ENCODE data around the gene TASP1.
"Not testable (repeated sequence)": the region's sequence is repeated elsewhere in the genome, so short reads cannot be mapped to it uniquely, and the experiment has no call there.

TASP1 gene

GRCh38 chr20:13648291-13649228, 9.8 kb upstream of the TASP1 start:
- DNase-seq (ENCODE audit: low spot score): no peak

GRCh38 chr20:13644010-13644409, 5.3 kb upstream of the TASP1 start:
- no peak for DNase-seq (ENCODE audit: low spot score)

DNA sequence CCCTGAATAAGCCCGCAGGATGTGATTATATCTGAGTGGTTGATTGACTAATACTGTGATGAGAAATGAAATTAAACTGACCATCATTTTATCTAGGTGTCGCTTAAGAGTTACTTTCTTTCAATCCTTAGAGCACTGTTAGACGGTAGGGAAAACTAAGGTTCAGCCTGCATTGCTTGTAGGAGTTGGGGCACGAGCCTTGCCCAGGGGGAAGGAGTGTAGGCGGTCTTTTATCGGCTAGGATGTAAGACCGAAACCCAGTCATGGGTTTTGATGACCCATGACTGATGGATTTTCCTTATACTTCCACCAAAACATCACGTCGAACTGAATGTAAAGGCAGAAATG, 392 bp upstream of the TASP1 start:
- peak; percentile 38 for DNase-seq (ENCODE audit: low spot score)

GRCh38 chr20:13638162-13638495, 603 bp downstream of the TASP1 start:
- peak; percentile 27 for DNase-seq (ENCODE audit: low spot score)

GRCh38 chr20:13632431-13632830, 6.3 kb downstream of the TASP1 start:
- no peak for DNase-seq (ENCODE audit: low spot score)

- not testable (repeated sequence) for DNase-seq (ENCODE audit: low spot score)
These were observed 11.2 kb downstream of the TASP1 start for GRCh38 chr20:13627525-13627924.

DNA sequence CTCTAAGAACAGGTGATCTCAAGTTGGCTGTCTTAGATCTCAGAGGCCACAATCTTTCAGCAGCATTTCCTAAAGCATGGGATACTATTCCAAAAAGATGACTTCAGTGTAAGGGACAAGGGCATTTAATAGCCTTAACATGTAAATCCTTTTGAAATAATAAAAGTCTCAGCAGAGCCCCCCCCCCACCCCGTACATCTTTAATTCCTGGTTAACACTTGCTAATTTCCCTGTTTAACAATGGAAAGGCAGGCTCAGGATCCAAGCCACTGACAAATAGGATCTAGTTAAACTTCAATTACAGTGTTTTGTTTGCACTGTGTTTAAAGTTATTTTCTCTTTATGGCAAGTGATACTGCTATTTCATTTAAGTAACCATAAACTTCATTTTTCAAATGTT, 12.0 kb downstream of the TASP1 start:
- no peak for DNase-seq (ENCODE audit: low spot score)

DNA sequence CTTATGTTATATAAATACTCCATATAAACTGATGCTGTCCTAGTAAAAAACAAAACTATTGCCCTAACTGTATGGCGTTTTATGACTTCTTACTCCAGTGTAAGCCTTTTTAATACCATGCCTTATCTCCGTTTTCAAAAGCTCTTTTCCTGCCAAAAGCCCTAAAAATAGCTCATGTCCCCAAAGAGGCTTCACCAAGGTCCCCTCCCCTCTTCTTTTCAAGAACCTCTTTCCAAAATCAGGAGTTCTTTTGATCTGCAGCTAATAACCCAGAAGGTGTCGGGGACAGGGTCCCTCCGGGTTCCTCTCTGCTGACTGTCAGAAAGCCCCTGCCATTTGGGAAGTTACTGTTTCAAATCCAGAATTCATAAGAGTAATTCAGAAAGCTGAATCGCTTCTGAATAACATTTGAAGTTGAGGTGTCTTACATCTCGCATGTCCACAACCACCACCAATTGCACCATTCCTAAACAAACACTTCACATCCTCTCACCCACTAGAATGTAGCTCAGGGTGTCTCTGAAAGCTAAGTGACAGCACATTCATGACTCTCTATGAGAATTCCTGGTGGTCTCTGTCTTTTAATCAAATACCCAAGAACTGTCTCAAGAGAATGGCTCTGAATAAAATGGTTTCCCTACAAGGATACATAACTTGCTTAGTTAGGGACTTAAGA, 13.3 kb downstream of the TASP1 start:
- DNase-seq (ENCODE audit: low spot score): no peak

- not testable (repeated sequence) for DNase-seq (ENCODE audit: low spot score)
These were observed 19.3 kb downstream of the TASP1 start for GRCh38 chr20:13619415-13619814.

DNA sequence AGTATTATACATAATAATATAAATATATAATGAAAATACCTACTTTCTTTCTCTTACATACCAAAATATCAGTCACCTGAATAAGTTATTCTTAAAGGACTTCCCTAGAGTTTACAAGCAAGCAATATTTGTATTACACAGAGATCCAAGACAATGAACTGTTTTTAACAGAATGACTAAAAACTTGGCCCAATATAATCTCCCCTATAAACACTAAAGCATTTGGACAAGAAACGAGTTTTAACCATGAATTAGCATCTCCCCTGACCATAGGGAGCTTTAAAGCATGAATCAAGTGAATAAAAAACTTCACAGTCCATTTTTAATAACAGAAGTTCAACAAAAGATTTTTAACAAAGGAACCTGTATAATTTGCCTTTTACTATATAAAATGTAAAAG, 20.3 kb downstream of the TASP1 start:
- DNase-seq (ENCODE audit: low spot score): not testable (repeated sequence)

DNA sequence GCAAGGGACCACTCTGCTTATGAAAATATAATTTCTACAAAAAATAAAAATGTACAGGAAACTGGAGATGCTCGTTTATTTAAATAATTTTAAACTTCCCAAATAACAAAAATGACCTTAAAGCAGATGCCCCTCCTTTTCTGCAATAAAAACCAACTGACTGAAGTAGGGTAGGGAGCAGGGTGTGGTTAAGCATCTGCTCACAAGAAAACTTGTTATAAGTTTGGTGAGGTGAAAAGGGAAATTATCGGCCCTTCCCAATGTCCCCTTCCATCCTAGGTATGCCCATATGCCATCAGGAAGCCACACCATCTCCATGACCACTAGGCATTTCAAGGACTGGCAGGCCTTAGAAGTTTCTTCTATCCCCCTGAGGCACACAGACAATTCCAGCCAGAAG, 21.1 kb downstream of the TASP1 start:
- not testable (repeated sequence) for DNase-seq (ENCODE audit: low spot score)

- DNase-seq (ENCODE audit: low spot score): not testable (repeated sequence)
These were observed 22.0 kb downstream of the TASP1 start for GRCh38 chr20:13616713-13617112.

DNA sequence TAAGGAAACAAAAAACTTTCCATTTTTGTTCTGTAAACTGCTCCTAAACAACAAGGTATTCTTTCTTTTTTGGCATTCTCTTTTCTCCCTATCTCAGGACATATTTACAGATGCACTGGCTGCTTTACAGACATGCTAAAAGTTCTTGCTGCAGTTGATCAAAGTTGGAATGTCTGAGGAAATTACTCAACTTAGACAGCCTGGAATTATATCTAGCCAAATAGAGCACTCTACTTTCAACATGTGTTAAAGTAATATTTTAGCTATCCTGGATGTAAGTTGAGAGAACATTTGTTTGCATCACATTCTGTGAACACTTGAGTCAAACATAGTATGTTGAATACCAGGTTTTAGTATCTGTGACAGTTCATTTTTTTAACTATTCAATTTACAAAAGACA, 24.8 kb downstream of the TASP1 start:
- no peak for DNase-seq (ENCODE audit: low spot score)

DNA sequence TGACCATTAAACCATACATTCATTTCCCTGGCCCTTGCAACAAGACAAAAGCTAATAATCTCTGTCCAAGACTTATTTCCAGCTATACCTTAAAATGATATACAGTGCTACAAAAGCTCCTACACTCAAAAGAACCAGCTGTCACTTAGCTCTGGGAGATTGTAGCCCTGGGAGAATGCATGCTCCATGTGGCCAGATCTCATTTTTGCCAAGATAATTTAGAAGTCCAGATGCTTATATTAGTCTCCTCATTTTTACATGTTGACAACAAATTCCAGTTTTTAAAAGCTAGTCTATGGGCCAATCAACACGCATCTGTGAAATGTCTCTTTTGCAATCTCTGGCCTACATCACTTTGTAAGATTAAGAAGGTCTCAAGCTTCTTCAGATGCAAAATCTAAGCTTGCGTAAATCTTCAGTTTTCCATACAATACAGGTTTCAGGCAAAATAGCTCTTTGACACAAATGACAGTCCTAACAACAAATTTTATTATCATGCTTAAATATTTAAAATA, 27.1 kb downstream of the TASP1 start:
- no peak for DNase-seq (ENCODE audit: low spot score)

GRCh38 chr20:13610184-13610583, 28.5 kb downstream of the TASP1 start:
- peak; percentile 41 for DNase-seq (ENCODE audit: low spot score)

DNA sequence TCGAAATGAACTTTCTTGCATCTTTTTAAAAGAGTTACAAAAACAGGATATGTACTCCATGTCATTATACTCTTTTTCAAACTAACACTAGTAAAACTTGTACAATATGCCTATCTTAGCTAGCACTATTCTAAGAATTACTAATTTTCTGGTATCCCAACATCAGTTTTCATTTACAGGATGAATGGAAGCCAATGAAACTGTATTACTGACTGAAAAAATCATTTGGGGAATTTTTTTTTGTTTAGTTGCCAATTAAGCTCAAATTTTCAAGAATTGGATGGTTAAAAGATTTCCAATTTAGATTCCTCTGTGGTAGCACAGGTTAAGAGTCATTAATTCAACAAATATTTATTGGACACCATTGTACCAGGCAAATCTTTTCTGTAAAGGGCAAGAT, 30.7 kb downstream of the TASP1 start:
- DNase-seq (ENCODE audit: low spot score): no peak

DNA sequence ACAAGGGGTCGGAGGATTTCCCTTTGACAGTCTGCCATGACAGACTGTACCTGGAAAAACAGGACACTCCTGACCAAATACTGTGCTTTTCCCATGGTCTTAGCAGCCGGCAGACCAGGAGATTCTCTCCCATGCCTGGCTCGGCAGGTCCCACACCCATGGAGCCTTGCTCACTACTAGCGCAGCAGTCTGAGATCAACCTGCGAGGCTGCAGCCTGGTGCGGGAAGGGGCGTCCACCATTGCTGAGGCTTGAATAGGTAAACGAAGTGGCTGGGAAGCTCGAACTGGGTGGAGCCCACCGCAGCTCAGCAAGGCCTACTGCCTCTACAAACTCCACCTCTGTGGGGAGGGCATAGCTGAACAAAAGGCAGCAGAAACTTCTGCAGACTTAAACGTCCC, 45.3 kb downstream of the TASP1 start:
- not testable (repeated sequence) for DNase-seq (ENCODE audit: low spot score)

DNA sequence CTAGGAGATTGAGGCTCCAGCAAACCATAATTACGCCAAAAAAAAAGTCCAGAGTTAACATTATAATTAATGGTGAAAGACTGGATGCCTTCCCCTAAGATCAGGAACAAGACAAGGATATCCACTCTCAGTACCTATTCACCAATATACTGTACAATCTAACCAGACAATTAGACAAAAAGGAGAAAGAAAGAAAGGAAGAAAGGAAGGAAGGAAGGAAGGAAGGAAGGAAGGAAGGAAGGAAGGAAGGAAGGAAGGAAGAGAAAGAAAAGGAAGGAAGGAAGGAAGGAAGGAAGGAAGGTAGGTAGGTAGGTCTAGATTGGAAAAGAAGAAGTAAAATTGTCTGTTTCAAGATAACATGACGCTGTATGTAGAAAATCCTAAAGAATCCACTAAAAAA, 50.7 kb downstream of the TASP1 start:
- DNase-seq (ENCODE audit: low spot score): no peak

DNA sequence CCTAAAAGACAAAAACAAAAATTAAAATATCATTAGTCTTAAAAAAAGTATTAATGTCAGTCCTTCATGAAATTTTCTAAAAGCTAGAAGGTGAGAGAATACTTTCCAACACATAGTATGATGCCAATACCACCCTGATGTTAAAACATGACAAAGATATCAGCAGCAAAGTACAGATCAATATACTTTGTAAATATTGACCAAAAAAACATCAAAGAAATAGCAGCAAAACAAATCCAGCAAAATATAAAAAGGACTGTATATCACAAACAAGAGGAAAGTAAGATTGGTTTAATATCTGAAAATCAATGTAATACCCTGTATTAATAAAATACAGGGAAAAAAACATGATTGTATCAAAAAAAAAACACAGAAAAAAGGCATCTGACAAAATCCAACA, 51.4 kb downstream of the TASP1 start:
- DNase-seq (ENCODE audit: low spot score): no peak

GRCh38 chr20:13586133-13586532, 52.6 kb downstream of the TASP1 start:
- DNase-seq (ENCODE audit: low spot score): no peak

GRCh38 chr20:13581451-13581850, 57.3 kb downstream of the TASP1 start:
- DNase-seq (ENCODE audit: low spot score): no peak

DNA sequence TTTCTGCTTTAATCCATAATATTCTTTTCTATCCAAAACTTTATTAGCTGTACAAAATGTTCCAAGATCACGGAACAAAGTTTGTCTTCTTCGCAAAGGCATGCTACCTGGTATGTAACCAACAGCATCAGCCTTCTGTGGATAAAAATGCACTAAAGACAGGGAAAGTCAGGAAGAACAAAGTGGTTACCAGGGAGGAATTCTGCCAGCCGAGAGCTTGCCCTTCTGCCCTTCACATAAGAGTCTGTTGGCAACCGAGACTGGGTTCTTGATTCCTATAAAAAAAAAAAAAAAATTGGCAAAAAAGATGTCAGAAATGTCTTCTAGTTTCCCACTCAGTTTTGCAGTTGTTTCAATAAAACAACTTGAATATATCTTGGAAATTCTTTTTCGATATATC, 58.0 kb downstream of the TASP1 start:
- DNase-seq (ENCODE audit: low spot score): no peak

DNA sequence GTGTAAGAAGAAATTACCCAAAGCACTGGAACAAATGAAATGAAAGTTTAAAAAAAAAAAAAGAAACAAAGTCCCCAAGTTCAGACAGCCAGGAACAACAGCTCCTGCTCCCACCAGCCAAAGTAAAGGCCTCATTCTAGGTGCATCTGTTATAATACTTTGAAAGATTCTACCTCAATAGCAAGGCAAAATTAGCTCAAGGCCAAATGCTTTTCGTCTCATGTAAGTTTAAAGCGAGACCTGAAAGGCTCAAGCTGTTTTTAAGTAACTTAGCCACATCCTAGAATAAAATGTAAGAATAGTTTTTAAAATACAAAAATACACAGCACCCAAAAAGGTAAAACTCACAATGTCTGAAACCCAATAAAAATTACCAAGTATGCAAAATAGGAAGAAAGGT, 64.7 kb downstream of the TASP1 start:
- DNase-seq (ENCODE audit: low spot score): no peak

All from iPS-NIHi11 (cell line).